ENCODE data around the gene CHSY3.

GRCh38 chr5:129966071-129966470 is 61.8 kb downstream of the CHSY3 start:
- TF ChIP-seq CTCF (IDR thresholded peaks at IDR 0.05) (no peak), POLR2A (IDR thresholded peaks at IDR 0.05) (no peak)
